ENCODE results near the gene OR4A16. TPM values are rescaled to one million over a fixed set of nuclear protein-coding genes. Genes with fewer than 3 reads are reported as not detected.

The OR4A16 gene
- polyA plus RNA-seq, 1 of the 3 experiments (the other 2 are of a cell fraction) = not detected

DNA sequence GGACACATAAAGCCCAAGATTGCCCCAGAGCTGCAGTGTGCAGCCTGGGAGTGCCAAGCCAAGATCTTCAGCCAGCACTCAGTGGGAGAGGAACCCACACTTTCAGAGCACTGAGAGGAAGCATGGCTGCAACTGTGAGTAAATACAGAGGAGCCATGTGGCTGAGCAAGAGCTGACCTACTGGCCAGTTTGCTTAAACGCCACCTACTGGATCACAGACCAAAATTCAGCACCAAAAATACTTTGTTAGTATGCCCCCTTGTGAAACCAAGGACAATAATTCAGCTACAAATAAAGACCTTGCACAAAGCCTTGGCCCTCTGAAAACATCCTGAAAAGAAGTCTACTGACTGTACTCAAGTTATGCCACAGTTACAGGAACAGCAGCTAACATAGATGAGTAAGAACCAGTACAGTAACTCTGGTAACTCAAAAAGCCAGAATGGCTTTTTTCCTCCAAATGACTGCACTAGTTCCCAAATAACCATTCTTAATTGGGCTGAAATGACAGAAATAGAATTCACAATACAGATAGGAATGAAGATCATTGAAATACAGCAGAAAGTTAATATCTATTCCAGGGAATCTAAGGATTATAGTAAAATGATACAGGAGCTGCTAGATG, 14.7 kb downstream of the OR4A16 start (continued):
- no peak for TF ChIP-seq TAF1 (IDR thresholded peaks at IDR 0.05; ENCODE audit: borderline replicate concordance, low read depth, low read length)
- TF ChIP-seq USF1 (IDR thresholded peaks at IDR 0.05; ENCODE audit: borderline replicate concordance, low read depth) = no peak

DNA sequence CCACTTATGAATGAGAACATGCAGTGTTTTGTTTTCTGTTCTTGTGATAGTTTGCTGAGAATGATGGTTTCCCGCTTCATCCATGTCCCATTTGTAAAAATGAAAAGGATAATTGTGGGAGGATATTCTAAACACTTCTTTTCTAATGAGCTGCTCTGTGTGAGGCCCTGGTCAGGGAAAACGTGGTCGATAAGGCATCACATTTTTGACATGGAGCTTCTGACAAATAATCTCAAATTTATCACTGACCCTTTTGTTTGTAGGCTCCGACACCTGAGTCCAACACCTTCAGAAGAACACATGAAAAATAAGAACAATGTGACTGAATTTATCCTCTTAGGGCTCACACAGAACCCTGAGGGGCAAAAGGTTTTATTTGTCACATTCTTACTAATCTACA, 24.7 kb downstream of the OR4A16 start, which contains the start of gene OR4A15:
Gene OR4A15, plus strand, starts transcription at position 301 of the 400 bp plus-strand sequence. Its CDS starts 0 bp downstream, at position 301.
- WGBS (ENCODE audit: low lambda C conversion rate) = 1% methylated on average over 4 of the region's 4 CpGs
- H3K79me2 ChIP-seq (ENCODE audit: insufficient read depth) = no peaks in the 10 kb centered on the region
- TF ChIP-seq FOXJ3 (CRISPR knock-in tag; IDR thresholded peaks at IDR 0.05) (no peak), FOXM1 (IDR thresholded peaks at IDR 0.05; ENCODE audit: low read depth) (no peak), EZH2phosphoT487 (IDR thresholded peaks at IDR 0.05; ENCODE audit: borderline replicate concordance, low read depth) (no peak), GATA2 (CRISPR knock-in tag; IDR thresholded peaks at IDR 0.05) (no peak), FOSL2 (IDR thresholded peaks at IDR 0.05; ENCODE audit: borderline replicate concordance, low read depth) (no peak), USF1 (IDR thresholded peaks at IDR 0.05; ENCODE audit: borderline replicate concordance, low read depth) (no peak), GABPA (IDR thresholded peaks at IDR 0.05; ENCODE audit: low read depth) (no peak)
- TF ChIP-seq, protein P1, sequence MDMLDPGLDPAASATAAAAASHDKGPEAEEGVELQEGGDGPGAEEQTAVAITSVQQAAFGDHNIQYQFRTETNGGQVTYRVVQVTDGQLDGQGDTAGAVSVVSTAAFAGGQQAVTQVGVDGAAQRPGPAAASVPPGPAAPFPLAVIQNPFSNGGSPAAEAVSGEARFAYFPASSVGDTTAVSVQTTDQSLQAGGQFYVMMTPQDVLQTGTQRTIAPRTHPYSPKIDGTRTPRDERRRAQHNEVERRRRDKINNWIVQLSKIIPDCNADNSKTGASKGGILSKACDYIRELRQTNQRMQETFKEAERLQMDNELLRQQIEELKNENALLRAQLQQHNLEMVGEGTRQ (IDR thresholded peaks at IDR 0.05; ENCODE audit: borderline replicate concordance, low read depth, low read length) = no peak
- no peak within 1 kb of the TSS for H3K27ac ChIP-seq (ENCODE audit: low read depth in 2 of 2, low read length in 1 of 2)
- no peak within 1 kb of the TSS for H3K4me2 ChIP-seq
- H3K4me1 ChIP-seq (ENCODE audit: control insufficient read depth in 1 of 2, insufficient read depth in 2 of 2, low read depth in 1 of 2, low read length in 1 of 2) = no peaks in the 10 kb centered on the region
- no peaks in the 10 kb centered on the region for H4K20me1 ChIP-seq (ENCODE audit: insufficient read depth)
- no peaks in the 10 kb centered on the region for H3F3A ChIP-seq (replicated peaks; ENCODE audit: insufficient read depth)
- H2AFZ ChIP-seq (ENCODE audit: low read depth) = no peak within 1 kb of the TSS
- POLR2A ChIA-PET = no interaction called here
- no peak within 1 kb of the TSS for H3K9ac ChIP-seq
- no peaks in the 10 kb centered on the region for H3K27me3 ChIP-seq (ENCODE audit: insufficient read depth)
- H3K9me2 ChIP-seq = 0 out of 2 replicates have a peak, but pooled peaks cover 3% of the 10 kb centered on the region
- H3K4me3 ChIP-seq (ENCODE audit: low read depth in 2 of 2, low read length in 1 of 2) = no peak within 1 kb of the TSS
- CTCF ChIA-PET = no interaction called here
- DNase-seq = no peak
- H3K9me3 ChIP-seq = 0 out of 2 replicates have a peak, but pooled peaks cover 1% of the 10 kb centered on the region
- no peaks in the 10 kb centered on the region for H3K36me3 ChIP-seq (replicated peaks in 1 of 2; ENCODE audit: control insufficient read depth in 1 of 2, insufficient read depth in 2 of 2, low read length in 1 of 2)

Other genes with a start within 250 kb of the OR4A16 start
- gene TRIM48, start 81.0 kb upstream of the OR4A16 start, polyA plus RNA-seq (2012; rRNA removed) = not detected in 2 replicates
- not detected in 2 replicates for gene OR4A15, start 24.8 kb downstream of the OR4A16 start, polyA plus RNA-seq (2012; rRNA removed)
- gene OR4C15, start 211.3 kb downstream of the OR4A16 start, polyA plus RNA-seq (2012; rRNA removed) = not detected in 2 replicates
- not detected in 2 replicates for gene OR4C16, start 228.9 kb downstream of the OR4A16 start, polyA plus RNA-seq (2012; rRNA removed)

Measured in SK-N-SH (cell line).